ENCODE measurements around the gene SORL1-AS1.
A peak's percentile ranks its signal among the peaks of the same experiment; 100 is the strongest.

Gene SORL1-AS1

GRCh38 chr11:121443688-121444275, 9.0 kb downstream of the SORL1-AS1 start:
- H3K9ac ChIP-seq, result no peak overlapping the region
- peaks cover 37% of the 10 kb centered on the region for H3K4me1 ChIP-seq
- TF ChIP-seq EZH2phosphoT487 (IDR thresholded peaks at IDR 0.05), result no peak
- TF ChIP-seq EZH2 (IDR thresholded peaks at IDR 0.05), result no peak
- TF ChIP-seq CTCF (IDR thresholded peaks at IDR 0.05), result no peak
- H3K27ac ChIP-seq, result no peak overlapping the region
- H3F3A ChIP-seq (ENCODE audit: low read depth), result peaks cover 38% of the 10 kb centered on the region
- peaks cover 17% of the 10 kb centered on the region for H3K27me3 Mint-ChIP-seq (ENCODE audit: insufficient read depth, low read depth)
- H3K4me3 ChIP-seq, result no peak overlapping the region
- H3K36me3 ChIP-seq, result no peaks in the 10 kb centered on the region
- no peak overlapping the region for H3K4me3 Mint-ChIP-seq
- H2AFZ ChIP-seq (replicated peaks), result peak overlapping the region; percentile 64
- H3K9me3 Mint-ChIP-seq, result no peaks in the 10 kb centered on the region
- peaks cover 24% of the 10 kb centered on the region for H3K4me1 Mint-ChIP-seq
- no peaks in the 10 kb centered on the region for H3K36me3 Mint-ChIP-seq
- H3K4me2 ChIP-seq, result peak overlapping the region; percentile 35
- no peaks in the 10 kb centered on the region for H3K9me3 ChIP-seq (ENCODE audit: low read depth)
- DNase-seq (ENCODE audit: low spot score), result no peak
- no peaks in the 10 kb centered on the region for H3K79me2 ChIP-seq (ENCODE audit: low read depth)
- no peaks in the 10 kb centered on the region for H4K20me1 ChIP-seq (ENCODE audit: low read depth)
- no peaks in the 10 kb centered on the region for H3K27me3 ChIP-seq
- no peak overlapping the region for H3K27ac Mint-ChIP-seq

GRCh38 chr11:121441521-121441920, 11.2 kb downstream of the SORL1-AS1 start:
- Histone ChIP-seq H2AFZ (replicated peaks) (no peak overlapping the region), H3K9ac (no peak overlapping the region), H3K4me3 (no peak overlapping the region), H4K20me1 (ENCODE audit: low read depth) (no peaks in the 10 kb centered on the region), H3K27me3 (no peaks in the 10 kb centered on the region), H3K79me2 (ENCODE audit: low read depth) (no peaks in the 10 kb centered on the region), H3K4me1 (peaks cover 32% of the 10 kb centered on the region), H3K9me3 (ENCODE audit: low read depth) (no peaks in the 10 kb centered on the region), H3K36me3 (no peaks in the 10 kb centered on the region), H3F3A (ENCODE audit: low read depth) (peaks cover 38% of the 10 kb centered on the region), H3K27ac (peak overlapping the region; percentile 55), H3K4me2 (peak overlapping the region; percentile 54)
- peak; percentile 61 for DNase-seq (ENCODE audit: low spot score)
- Mint-ChIP-seq H3K4me1 (peaks cover 21% of the 10 kb centered on the region), H3K27me3 (ENCODE audit: insufficient read depth, low read depth) (peaks cover 15% of the 10 kb centered on the region), H3K9me3 (no peaks in the 10 kb centered on the region), H3K36me3 (no peaks in the 10 kb centered on the region), H3K4me3 (no peak overlapping the region), H3K27ac (no peak overlapping the region)
- TF ChIP-seq EZH2 (IDR thresholded peaks at IDR 0.05), result no peak
- TF ChIP-seq EZH2phosphoT487 (IDR thresholded peaks at IDR 0.05), result no peak
- TF ChIP-seq CTCF (IDR thresholded peaks at IDR 0.05), result no peak

GRCh38 chr11:121439759-121440158, 13.0 kb downstream of the SORL1-AS1 start:
- H3K4me1 Mint-ChIP-seq, result peaks cover 19% of the 10 kb centered on the region
- no peaks in the 10 kb centered on the region for H4K20me1 ChIP-seq (ENCODE audit: low read depth)
- H3K4me3 Mint-ChIP-seq, result no peak overlapping the region
- no peak for DNase-seq (ENCODE audit: low spot score)
- no peak overlapping the region for H2AFZ ChIP-seq (replicated peaks)
- H3K36me3 Mint-ChIP-seq, result no peaks in the 10 kb centered on the region
- TF ChIP-seq EZH2phosphoT487 (IDR thresholded peaks at IDR 0.05) (no peak), EZH2 (IDR thresholded peaks at IDR 0.05) (no peak), CTCF (IDR thresholded peaks at IDR 0.05) (no peak)
- H3F3A ChIP-seq (ENCODE audit: low read depth), result peaks cover 38% of the 10 kb centered on the region
- no peaks in the 10 kb centered on the region for H3K79me2 ChIP-seq (ENCODE audit: low read depth)
- peaks cover 9% of the 10 kb centered on the region for H3K27me3 Mint-ChIP-seq (ENCODE audit: insufficient read depth, low read depth)
- no peaks in the 10 kb centered on the region for H3K9me3 Mint-ChIP-seq
- H3K4me3 ChIP-seq, result no peak overlapping the region
- H3K27me3 ChIP-seq, result no peaks in the 10 kb centered on the region
- H3K27ac ChIP-seq, result no peak overlapping the region
- no peak overlapping the region for H3K27ac Mint-ChIP-seq
- peaks cover 37% of the 10 kb centered on the region for H3K4me1 ChIP-seq
- H3K4me2 ChIP-seq, result no peak overlapping the region
- H3K36me3 ChIP-seq, result no peaks in the 10 kb centered on the region
- H3K9ac ChIP-seq, result no peak overlapping the region
- no peaks in the 10 kb centered on the region for H3K9me3 ChIP-seq (ENCODE audit: low read depth)
